Measurements from ENCODE around the gene VWA1. TPM values are rescaled to one million over a fixed set of nuclear protein-coding genes. Genes with fewer than 3 reads are reported as not detected.

VWA1 gene, protein sequence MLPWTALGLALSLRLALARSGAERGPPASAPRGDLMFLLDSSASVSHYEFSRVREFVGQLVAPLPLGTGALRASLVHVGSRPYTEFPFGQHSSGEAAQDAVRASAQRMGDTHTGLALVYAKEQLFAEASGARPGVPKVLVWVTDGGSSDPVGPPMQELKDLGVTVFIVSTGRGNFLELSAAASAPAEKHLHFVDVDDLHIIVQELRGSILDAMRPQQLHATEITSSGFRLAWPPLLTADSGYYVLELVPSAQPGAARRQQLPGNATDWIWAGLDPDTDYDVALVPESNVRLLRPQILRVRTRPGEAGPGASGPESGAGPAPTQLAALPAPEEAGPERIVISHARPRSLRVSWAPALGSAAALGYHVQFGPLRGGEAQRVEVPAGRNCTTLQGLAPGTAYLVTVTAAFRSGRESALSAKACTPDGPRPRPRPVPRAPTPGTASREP
- 0.27 and 0.68 TPM in 2 replicates for total RNA-seq

GRCh38 chr1:1435106-1435903, at the start of gene VWA1:
TSS of gene VWA1 (plus strand) at chr1:1435690. CDS start at chr1:1435749, 59 bp downstream.
- intact Hi-C loops (cut with micrococcal nuclease): no loop called here

- intact Hi-C loops (cut with micrococcal nuclease): no loop called here
Measured at GRCh38 chr1:1385931-1386330, 49.6 kb upstream of the VWA1 start.

DNA sequence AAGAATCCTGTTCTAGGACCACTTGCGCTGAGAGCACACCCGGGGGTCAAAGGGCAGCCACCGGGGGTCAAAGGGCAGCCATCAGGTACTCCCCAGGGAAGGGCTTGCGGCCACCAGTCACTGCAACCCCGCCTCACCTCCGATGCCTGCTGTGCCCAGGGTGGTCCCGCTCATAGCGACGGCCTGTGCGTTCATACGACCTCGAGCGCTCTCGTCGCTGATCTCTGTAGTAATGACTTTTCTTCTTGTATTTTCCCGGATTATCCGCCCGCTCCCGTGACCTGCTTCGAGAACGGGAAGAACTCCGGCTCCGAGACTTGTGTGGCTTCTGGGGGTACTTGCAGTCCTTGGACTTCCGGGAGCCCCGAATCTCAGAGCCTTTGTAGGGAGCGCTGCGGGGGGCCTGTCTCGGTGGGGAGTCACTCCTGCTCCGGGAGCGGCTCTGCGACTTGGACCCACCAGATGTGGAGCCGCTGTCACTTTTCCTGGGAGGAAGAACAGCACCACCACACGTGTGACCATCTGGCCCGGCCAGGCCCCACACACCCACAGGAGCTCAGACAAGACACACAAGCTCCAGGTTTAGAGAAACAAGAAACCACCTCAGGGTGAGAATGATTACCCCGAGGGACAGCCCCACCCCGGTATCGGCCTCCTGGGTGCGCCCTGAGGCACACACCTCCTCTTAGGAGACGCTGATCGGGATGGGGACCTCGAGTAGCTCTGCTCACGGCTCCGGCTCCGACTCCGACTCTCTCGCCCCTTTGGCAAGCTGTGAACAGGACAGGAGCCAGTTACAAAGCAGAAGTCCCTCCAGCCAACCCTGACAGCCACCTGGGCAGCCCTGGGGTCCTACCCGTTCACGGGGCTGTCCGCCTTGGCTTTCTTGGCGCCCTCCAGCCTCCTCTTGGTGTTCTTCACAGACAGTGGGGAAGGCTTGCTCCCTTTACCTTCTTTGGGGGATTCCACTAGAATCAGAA, 48.1 kb upstream of the VWA1 start:
- intact Hi-C loops (cut with micrococcal nuclease): no loop called here

GRCh38 chr1:1388078-1388472, 47.4 kb upstream of the VWA1 start:
- intact Hi-C loops (cut with micrococcal nuclease): no loop called here

GRCh38 chr1:1390675-1391074, 44.8 kb upstream of the VWA1 start:
- intact Hi-C loops (cut with micrococcal nuclease): no loop called here

DNA sequence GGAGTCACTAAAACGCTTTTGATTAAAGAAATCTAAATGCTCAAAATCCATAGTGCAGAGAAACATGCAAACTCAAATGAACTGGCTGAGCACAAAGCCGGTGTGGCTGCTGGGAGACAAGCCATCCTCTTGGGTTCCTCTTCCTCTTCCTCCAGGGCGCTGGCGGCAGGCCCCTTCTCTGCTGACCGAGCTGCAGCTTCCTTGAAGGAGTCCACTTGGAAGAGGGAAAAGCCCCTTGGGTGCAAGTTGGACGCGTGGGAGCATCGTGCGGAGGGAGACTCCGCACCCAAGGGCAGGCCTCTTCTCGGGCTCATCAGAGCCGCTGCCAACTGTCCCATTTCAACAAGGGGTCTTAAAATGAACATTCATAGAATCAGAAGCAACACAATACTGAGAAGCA, 44.3 kb upstream of the VWA1 start:
- intact Hi-C loops (cut with micrococcal nuclease): no loop called here

DNA sequence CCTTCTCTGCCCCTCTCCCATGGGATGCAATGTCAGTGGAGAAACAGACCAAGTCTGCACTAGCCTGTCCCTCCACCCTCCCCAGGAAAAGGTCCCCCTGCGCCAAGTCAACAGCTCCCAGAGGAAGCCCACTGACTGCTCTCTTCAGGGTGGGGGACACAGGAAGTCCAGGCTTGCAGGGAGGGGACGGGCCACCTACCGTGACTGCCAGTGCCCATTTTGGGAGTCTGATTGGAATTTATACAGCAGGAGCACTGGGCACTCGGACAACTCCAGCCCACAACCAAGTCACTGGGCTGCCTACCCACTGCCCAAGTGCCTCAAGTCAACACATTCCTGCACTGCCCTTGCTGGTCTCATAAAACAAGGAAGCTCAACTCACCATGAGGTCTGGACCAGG, 42.5 kb upstream of the VWA1 start:
- intact Hi-C loops (cut with micrococcal nuclease): no loop called here

- intact Hi-C loops (cut with micrococcal nuclease): no loop called here
Measured at GRCh38 chr1:1393428-1393827, 42.1 kb upstream of the VWA1 start.

- intact Hi-C loops (cut with micrococcal nuclease): no loop called here
Measured at GRCh38 chr1:1394116-1394515, 41.4 kb upstream of the VWA1 start.

GRCh38 chr1:1395166-1395565, 40.3 kb upstream of the VWA1 start:
- intact Hi-C loops (cut with micrococcal nuclease): no loop called here

DNA sequence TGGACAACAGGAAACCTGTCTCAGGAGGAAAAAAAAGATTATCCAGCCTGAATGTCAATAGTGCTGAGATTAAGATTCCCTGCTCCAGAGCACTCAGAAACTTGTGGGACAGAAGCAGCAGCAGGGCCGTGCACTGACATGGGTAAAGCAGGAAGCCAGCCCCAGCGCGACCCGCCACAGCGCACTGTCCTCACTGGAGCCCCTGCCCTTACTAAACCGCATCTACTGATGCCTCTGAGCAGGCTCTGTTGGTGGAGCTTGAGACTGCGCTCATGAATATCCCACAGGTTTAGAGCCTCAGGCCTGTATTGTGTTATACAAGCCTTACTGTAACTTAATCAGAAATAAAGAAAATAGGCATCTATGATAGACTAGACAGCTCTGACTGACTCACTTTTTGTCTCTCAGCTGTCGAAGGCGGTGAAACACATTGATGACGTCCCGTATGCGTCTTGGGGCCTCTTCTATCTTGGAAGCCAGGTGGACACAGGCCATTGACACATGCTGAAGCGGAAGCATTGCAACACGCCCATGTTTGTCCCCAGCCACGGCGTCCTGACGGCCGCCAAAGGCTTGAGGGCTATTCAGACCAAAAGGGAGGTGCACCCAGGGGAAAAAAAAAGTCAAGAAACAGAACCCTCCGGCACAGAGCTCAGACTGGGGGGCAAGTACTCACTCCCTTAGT, 37.5 kb upstream of the VWA1 start:
- intact Hi-C loops (cut with micrococcal nuclease): loop anchor here (2.0 kb wide), 1 partner anchor 43 kb away; no protein-coding TSS in a partner anchor

GRCh38 chr1:1398677-1399186, 36.8 kb upstream of the VWA1 start:
- intact Hi-C loops (cut with micrococcal nuclease): loop anchor here (1.0 to 2.0 kb wide), 3 partner anchors 9 to 42 kb away; partner anchors contain the start of genes AURKAIP1 and MRPL20

DNA sequence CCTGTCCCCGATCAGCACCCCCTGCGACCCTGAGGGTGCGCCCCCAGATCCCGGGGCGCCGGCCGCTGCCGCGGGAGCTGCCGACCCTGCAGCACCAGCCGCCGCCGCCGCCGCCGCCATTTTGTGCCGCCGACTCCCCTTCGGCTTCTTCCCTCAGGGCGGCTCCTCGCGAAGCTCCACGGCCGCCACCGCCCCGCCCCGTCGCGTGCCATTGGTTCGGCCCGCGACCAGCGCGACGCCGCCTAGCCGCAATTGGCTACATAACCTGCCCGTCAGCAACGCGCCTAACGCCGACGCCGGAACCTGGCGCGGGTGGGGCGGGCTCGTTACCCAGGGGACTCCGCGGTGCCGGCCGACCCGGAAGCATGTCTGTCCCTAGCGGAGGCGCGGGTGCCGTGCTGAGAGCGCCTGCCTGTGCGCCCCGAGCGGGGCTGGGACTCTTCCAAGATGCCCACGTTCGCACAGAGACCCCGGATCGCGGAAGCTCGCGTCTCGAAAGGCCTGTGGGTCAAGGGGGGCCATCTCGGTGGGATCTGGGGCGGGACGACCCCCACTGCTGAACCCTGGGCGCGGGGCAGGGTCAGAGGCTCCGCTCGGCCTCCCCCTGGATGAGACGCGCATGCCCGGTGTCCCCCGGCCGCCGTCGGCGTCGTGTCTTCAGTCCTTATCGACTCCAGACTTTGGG, 36.2 kb upstream of the VWA1 start, which contains the start of gene CCNL2:
Gene CCNL2, minus strand, starts transcription at position 149 of the 685 bp plus-strand sequence. Its CDS starts 29 bp downstream, at position 120.
- intact Hi-C loops (cut with micrococcal nuclease): loop anchor here (1.0 to 2.0 kb wide), 3 partner anchors 8 to 41 kb away; partner anchors contain the start of genes AURKAIP1 and MRPL20

DNA sequence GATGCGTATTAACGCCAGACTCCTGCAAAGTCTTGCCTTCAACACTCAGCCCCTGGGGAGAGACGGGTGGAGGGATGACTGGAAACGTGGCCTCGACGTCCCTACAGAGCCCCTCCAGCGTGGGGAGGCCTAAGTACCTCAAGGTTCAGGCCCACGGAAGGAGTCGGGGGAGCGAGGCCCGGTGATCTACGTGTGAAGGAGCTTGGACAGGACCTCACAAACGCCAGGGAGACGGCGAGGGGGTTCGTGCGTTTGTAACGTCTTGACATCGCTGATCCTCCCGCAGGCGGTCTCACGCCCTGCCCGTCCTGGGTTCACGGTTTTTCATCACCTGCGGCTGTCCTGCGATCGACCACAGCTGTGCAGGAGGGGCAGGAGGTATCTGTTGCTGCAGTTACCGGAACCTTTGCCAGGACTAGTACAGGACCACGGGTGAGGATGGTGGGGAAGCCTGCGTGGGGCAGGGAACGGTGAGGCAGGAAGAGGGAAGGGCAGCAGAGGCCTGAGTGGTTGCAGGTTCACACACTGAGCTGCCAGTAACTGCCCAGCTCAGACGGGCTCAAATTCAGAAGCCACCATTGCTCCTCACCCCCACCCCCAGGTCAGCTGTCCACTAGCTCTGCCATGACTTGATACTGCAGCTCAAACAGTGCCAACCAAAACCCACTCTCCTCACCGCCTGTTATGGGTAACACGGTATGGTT, 35.5 kb upstream of the VWA1 start:
- intact Hi-C loops (cut with micrococcal nuclease): loop anchor here (1.0 to 2.0 kb wide), 3 partner anchors 7 to 41 kb away; partner anchors contain the start of genes AURKAIP1 and MRPL20

DNA sequence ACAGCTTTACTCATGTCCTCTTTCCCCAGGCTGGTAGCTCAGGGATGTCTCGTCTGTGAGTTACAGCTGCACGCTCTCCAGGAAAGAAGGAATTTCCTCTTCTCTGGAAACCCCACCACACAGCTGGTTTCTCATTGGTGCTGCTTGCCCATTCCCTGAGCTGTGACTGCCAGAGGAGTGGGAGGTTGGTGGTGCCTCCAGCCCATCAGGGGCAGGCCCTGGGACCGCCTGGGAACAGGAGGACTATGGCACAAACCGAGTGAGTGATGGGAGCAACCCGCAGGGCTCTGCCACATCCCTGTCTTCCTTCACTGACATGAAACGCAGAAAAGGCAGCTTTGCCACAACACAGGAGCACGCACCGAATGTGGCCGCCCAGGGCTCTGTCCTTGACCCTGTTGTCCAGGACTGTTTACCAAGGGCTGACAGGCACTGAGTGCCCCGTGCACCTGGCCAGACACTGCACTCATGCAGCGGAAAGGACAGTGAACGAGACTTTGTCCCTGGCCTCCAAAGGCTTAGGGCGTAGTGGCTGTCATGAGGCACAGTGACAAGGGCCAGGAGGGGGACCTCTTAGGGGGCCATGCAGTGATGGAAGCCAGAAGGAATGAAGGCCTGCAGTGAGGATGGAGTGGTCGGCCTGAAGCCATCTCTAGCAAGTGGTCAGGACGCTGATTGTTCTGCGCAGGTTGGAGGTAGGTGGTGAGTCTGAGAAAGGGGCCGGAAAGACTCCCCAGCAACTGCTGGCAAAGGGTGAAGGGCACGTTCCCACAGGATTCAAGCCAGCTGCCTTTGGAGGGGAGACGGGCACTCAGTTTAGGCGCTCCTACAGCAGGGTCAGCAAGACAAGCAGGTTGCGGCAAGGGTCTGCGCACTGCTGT, 34.7 kb upstream of the VWA1 start:
- intact Hi-C loops (cut with micrococcal nuclease): no loop called here

GRCh38 chr1:1401457-1402010, 34.0 kb upstream of the VWA1 start:
- intact Hi-C loops (cut with micrococcal nuclease): no loop called here

All from T-helper 2 cell treated with Interferon-gamma antibody and Interleukin-4, amounts not matched to agents 100 ng/mL and 5 ng/mL, for 36 hours (primary cell).